GM21528 (cell line): ENCODE results near the gene FMOD.

Experiments
- ATAC-seq: cut with Tn5 transposase; IDR thresholded peaks from one replicate; pipeline ENCODE4 v1.9.1; 2021; ENCODE audit warnings: mild to moderate bottlenecking, moderate library complexity; ENCODE audit not compliant: unreplicated experiment, low FRiP score

The FMOD gene

DNA sequence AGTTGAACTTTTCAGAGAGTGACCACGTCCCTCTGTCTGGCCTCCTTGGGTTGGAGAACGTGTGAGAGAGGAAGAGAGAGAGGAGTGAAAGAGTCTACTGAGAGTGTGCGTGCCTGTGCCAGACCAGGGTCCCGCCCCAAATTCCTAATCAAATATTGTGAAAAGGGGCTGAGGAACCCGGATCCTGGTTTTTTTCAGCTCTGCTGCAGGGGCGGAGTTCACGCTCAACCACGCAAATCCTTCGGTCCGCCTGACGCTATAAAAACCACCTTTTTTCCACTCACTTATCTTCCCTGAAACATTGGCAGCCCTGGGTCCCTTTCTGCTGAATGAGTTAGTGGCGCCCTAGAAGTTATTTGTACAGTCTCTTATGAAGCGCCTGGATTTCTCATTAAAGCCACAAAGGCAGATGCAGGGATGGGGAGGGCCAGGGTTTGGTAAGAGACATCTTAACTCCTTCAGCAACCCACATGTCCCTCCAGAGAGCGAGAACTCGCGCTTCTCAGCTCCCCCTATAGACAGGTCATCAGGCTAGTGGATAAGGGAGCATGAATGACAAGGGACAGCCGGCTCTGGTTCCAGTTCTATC, at the start of gene FMOD:
Gene FMOD, minus strand, starts transcription at position 86 of the 589 bp plus-strand sequence. CDS start 2,852 bp downstream, outside the sequence.
- ATAC-seq = no peak

DNA sequence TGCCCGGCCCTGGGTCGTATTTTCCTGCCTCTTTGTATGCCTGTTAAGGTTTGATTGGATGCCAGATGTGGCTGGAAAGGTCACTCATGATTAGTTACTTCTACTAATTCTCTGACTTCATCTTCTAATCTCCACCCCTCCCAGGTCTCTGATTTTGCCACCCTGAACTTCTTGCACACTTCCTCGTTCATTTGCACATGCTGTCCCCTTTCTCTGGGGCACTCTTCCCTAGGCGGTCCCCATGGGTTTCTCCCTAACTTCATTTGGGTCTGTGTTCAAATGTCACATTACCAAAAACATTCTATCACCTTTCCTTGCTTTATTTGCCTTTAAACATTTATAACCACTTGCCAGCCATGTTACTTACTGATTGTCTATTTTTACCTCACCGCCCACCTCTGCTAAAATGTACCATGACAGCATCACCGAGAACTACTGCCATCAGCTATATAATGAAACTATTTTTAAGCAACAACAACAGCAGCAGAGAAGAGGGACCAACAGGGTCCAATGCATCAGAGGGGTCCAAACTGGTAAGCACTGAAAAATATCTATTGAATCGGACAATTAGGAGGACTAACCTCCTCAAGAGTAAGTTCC, 45.8 kb upstream of the FMOD start:
- no peak for ATAC-seq

DNA sequence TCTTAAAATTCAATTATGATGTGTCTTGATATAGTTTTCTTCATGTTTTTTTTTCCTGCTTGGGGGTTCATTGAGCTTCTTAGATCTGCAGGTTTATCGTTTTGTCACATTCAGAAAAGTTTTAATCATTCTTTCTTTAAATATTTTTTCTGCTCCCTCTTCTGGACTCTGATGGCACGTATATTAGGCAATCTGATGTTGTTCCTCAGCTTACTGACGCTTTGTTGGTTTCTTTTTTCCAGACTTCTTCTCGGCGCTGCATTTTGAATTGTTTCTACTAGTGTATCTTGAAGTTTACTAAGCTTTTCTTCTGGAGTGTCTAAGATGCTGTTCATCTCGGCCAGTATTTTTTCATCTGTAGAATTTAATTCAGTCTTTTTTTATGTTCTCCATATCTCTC, 44.8 kb upstream of the FMOD start:
- ATAC-seq = no peak

DNA sequence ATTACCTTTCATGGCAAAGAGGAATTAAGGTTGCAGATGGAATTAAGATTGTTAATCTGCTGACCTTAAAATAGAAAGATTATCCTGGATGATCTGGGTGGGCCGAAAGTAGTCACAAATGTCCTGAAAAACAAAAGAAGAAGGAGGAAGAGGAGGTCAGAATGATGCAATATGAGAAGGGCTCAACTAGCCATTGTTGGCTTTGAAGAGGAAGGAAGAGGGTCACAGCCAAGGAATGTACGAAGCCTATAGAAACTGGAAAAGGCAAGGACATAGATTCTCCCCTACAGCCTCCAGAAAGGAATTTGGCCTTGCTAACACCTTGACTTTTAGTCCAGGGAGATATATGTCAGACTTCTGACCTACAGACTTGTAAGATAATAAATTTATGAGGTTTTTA, 39.4 kb upstream of the FMOD start:
- no peak for ATAC-seq

DNA sequence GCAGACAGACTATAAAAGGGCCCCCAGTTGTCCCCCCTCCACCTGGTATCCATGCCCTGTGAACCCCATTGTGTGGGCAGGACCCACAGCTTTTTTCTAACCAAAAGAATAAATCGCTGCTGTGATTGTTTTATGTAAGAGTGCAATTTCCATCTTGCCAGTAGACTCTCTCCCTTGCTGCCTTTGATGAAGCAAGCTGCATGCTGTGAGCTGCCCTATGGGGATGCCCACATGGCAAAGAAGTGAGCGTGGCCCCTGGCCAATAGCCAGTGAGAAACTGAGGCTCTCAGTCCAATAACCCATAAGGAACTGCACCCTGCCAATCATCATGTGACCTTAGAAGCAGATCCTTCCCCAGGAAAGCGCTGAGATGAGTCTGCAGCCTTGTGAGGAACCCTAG, 37.8 kb upstream of the FMOD start:
- ATAC-seq = no peak

DNA sequence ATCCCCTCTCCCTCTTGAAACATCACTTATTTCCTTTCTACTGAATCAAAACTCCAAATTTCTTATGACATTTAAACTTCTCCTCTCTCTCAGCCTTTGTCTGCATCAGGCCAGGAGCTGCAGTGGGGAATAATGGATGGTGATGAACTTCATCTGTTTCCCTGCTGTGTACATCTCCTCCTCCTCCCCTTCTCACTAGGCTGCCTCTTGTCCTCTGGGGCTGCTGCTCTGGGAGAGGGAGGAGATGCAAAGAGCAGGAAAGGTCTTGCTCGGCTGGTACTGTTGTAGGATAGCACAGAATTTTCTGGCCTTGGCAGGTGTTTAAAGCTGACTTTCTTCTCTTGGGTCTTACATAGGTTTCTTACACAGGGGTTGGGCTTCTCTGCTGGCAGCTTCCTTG, 31.1 kb upstream of the FMOD start:
- no peak for ATAC-seq

DNA sequence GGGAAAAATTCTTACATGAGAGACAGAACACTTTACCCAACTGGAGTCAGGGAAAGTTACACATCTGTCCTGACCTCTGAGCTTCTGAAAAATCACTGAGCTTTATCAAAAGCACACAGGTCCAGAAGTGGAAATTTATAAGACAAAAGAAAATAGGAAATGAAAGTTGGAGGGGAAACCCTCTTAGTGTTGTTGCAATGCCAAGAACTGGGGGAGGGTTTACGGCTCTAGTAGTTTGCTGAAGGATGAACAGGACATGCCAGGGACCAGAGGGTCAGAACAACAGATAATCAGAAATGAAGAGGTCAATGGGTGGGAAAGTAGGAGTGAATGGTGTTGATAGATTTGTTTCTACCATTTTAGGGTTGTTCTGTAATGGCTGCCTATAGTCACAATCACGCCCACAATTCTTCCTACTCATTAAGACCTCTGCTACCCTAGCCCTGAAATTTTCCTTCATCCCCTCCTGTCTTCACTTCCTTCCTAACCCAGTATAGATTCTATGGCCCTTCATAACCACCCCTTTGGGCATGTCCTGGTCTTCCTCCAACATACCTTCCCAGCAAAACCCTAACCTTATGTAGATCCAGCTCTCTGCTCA, 30.3 kb upstream of the FMOD start:
- ATAC-seq = no peak

DNA sequence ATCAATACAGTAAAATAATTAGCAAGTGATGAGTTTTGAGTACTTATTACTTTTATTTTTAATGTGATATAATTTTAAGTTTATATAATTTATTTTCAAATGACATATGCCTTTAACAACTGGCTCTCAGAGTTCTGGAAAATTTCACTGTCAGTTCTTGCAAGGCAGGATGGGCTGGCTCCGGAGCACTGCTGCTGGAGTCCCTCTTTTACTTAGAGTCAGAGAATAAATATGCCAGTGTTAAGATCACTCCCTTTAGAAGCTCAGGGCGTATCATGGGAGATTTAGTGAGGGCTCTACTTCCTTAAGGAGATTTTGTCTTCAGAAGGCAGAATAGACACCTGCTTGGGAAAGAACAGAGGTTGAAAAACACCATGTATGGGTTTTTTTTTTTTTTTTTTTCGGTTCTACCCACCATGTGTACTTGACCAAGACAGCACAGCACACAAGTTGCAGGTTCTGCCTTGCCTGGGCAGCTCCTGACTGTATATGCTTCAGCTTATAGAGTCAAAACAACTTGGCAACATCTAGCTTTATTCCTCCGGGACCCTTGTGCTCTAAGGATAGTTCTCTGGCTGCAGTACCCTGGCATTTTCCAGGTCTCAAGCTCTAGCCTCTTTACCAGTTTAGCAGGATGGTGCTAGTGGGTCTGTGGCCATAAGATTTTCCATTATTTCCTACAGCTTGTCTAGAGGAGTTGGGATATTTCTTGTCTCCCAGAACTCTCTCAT, 29.7 kb upstream of the FMOD start:
- ATAC-seq = no peak

DNA sequence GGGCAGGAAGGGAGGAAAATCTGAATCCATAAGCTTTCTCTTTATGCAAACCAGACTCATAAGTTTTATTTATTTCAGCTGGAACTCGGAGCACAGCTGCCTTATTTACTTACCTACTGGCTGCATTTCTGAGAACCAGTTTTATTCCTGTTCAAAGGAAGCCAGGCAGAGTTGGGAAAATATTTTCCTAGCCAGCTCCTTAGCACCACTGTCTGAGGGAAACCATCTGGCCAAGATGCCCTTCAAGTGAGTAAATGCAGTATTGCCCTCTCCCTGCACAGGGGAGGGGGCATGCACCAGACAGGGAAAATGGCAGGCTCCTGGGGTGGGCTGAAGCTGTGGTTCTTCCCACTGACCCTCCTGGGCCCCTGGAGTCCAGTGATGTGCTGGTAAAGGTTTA, 28.9 kb upstream of the FMOD start:
- ATAC-seq = no peak

DNA sequence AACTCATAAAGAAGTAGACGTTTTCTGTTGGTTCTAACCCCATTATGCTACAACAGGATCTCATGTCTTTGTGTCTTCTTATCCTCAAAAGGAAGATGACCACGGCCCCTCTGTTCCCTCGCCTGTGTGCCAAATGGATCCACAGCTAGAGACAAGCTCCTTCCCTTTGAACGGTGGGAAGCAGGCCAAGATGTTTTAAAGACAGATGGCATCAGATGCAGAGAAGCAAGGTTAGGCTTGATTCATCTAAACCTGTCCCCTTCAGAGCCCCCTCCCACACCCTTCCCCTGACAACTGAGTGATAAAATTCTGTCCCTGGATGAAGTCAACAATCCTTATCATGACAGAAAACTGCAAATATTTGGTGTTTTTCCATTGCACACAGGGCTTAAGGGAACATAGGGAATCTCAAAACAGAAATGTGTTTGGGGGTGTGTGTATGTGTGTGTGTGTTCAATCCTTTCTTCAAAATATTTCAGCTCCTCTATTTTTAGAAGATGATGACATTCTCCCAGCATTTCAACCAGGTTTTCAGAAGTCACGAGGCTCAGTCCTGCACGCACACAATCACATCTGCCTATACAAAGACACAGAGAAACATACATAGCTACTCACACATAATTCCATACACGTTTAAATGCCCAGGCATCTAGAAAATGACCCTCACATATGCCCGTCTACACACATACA, 27.8 kb upstream of the FMOD start:
- ATAC-seq = no peak

DNA sequence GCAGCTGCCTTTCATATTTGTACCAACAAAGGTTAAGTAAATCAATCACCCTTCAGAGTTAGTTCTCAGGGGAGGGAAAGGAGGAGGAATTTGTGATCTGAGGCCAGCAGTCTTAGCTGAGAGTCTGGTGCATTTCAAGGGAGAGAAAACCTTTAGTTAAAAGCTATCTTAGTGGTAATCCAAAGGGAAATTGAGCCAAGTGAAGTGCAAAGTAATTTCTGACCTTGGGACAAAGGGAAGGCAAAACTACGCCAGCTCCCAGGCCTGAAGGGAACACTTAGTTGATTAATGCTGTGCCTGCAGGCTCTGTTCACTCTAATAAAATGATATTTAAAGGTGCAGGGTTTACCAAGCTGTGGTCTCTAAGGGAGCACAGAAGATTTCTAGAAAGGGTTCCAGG, 23.1 kb upstream of the FMOD start:
- no peak for ATAC-seq

DNA sequence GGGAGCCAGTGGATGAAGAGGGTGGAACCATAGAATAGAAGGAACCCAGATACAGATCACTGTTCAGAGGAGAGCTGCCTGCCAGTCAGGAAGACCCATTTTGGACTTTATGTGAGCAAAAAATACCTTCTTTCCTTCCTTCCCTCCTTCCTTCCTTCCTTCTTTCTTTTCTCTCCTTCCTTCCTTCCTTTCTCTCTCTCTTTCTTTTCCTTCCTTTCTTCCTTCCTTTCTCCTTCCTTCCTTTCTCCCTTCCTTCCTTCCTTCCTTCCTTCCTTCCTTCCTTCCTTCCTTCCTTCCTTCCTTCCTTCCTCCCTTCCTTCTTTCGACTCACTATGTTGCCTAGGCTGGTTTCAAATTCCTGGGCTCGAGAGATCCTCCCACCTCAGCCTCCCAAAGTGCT, 22.1 kb upstream of the FMOD start:
- ATAC-seq = no peak

DNA sequence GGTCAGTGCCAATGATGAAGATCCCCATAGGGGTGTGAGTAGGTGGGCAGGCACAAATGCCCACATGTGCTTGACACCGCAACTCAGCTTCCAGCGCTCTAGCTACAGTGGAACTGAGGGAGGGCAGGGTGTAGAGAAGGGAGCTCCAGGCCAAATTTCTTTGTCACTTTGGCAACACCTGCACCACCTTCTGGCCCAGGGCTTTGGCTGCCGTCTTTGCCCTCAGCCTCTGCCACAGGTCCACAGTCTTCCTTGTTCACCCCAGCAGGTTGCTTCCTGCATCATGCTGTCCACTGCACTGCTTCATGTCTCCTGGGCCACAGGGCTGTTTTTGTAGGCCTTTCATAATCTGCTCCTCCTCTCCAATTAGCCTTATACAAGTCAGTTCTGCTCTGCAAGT, 20.4 kb upstream of the FMOD start:
- no peak for ATAC-seq

DNA sequence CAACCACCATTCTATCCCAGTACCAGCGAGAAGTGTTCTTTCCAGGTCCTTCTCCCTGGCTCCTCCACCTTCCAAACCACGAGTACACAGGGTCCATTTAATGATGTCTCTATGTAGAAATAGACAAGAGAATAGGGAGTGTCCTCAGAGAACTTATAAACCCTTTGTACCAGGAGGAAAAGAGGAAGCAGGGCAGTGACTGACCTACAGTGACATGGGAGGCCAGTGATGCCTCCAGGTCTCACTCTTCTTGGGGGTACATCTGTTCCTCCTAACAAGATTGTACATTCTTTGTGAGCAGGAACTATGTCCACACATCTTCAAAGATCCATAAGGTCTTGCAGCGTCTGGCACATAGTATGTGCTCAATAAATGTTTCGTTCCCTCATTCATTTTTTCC, 18.7 kb upstream of the FMOD start:
- no peak for ATAC-seq

DNA sequence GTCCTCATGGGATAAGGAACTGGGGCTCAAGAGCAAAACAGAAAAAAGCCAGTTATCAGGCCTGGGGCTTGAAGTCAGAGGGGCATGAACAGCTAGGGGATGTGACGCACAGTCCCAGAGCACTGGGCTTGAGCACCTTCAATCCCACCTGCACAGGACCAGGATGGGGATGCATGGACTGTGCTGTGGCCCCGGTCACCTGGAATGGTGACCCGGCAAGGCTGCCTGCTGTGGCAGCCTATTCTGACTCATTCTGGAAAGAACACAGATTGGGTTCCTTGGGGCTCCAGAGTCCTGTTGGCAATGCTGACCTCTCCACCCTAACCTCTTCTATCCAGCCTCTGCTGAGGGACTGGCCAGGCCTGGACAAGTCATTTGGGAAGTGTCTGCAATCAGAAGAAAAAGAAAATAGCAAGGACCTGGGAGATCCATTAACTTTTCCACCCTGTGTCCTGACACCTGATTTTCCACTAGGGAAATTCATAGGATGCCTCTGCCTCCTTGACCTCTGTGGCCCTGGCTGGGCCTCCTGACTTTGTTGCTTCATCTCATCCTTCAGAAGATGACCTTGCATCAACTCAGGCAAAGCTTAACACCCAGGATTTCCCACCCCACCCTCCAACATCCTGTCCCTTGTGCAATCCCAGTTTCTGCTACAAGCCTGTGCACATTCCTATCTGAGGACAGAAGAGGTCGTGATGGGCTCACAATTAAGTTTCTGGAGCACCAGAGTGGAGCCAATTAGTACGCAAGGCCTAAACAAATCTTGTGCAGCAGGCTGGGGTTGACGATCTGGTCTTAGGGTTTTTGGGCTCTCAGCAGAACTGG, 17.9 kb upstream of the FMOD start:
- ATAC-seq = no peak

DNA sequence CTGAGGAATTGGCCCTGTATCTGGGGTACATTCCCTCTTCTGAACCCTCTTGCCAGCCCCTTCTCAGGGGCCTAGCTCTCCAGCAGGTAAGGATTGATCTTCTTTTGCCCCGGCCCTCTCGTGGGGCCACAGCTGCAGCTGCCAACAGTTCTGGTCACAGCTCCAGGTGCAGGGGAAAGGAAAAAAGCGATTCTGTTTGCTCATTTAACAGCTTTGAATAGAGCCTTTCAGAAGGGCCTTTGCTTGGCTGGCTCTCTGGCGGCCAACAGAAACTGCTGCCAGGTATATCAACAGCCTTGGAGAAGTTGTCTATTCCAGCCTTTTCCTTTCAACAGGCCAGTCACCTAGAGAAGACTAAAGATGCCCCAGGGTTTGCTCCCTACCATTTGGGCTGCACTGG, 16.1 kb upstream of the FMOD start:
- no peak for ATAC-seq

DNA sequence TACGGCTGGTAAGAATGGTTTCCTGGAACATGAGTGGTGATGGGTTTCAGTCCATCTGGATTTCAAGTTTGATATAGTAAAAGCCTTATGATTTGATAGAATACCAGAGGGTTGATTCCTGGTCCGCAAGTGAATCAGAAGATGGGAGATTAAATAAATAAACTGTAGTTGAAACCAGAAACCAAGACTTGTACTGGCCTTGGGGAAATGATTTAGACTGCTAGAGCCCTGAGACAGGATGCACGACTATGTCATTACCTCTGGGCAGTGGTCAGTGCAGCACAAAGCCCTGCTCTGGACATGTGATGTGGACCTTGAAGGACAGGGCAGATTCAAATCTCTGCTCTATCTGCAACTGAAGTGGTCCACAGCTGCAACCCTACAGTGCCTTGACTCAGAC, 15.6 kb upstream of the FMOD start:
- no peak for ATAC-seq

DNA sequence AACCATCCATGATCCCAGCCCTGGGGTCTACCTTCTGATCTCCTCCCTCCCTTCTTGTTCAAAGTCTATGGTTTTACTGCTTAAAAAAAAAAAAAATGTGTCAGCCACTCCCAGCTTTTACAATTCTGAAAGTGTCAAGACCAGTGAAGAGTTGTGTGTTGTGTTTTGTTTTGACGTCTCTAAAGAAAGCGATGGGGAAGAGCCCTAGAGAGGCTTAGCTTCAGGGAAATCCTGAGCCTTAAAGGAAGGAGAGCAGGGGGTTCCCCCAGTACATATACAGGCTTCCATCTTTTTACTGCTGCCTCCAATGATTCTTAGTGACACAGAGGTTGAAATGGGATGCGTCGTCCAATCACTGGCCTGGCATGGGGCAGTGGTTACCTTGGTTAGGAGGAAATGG, 13.9 kb upstream of the FMOD start:
- ATAC-seq = no peak

DNA sequence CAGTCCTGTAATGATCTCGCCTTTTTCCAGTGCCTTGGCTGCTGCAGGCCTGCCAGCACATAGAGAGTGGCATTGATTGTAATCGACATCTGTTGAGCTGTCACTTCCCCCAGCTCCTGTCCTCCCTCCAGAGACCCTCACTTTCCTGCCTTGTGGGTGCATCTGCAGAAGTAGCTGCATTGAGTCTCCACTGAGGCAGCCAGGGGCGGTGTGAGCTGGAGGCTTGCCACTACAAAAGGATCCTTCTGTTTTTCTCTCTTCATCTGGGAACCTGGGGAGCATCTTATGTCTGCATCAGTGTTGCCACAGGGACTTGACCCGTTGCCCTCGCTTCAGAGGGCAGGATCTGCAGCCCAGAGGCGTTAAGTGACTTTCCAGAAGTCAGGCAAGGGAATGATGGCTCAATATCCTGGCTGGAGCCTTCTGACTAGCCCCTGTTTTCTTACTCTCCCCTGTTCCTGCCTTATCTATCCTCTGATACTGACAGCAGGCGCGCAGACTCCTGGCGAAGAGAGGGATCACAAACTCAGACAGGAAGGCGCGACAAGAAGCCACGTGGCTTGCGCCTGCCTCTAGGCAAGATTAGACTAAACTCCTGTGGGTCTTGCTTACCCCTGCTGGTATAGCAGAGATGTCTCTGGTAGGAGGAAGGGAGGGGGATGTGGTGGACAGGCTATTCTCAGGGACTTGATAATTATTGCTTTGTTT, 13.3 kb upstream of the FMOD start:
- no peak for ATAC-seq

DNA sequence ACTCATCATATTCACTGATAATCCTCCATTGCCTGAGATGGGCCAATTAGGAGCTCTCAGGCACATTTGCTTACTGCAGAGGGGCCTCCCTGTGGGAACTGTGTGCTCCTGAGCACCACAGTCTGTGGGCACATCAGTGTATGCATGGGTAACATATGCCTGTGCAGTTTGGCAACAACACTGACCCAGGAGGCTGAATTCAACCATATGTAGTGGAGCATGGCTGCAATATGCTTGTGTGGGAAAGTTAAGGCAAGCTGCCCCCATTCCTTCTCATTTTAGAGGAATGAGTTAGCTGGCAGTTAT, 11.8 kb upstream of the FMOD start:
- ATAC-seq = no peak
